WTC11 (cell line): ENCODE data around the gene SEPTIN8. TPM values are rescaled to one million over a fixed set of nuclear protein-coding genes. Genes with fewer than 3 reads are reported as not detected.

Source experiments
- ATAC-seq: fragments of 200-7000 bp; cut with Tn5 transposase; 2 replicates; pipeline ENCODE4 v1.10.0; 2021; ENCODE audit warnings: mild to moderate bottlenecking, moderate library complexity
- CTCF ChIA-PET: fragments of 300-600 bp; sonication (Branson Sonifier 250); formaldehyde crosslinking; loops from one replicate; lab custom pipeline; 2021; ENCODE audit warnings: antibody characterized with exemption; lab: Charles Lee
- POLR2A ChIA-PET: fragments of 350-600 bp; sonication (Branson Sonifier 250); formaldehyde crosslinking; loops from one replicate; lab custom pipeline; 2021; ENCODE audit warnings: antibody characterized with exemption; lab: Charles Lee
- DNase-seq: peaks from one replicate; pipeline ENCODE4 v3.0.0; 2021; ENCODE audit warnings: low spot score
- H3K27ac Mint-ChIP-seq: 2 replicates; pipeline ENCODE4 v1.8.0; 2021; ENCODE audit warnings: mixed read lengths
- H3K27me3 Mint-ChIP-seq: 2 replicates; pipeline ENCODE4 v1.8.0; 2021; ENCODE audit warnings: low read depth, mild to moderate bottlenecking, moderate library complexity, mixed read lengths
- H3K36me3 Mint-ChIP-seq: 2 replicates; pipeline ENCODE4 v1.8.0; 2021; ENCODE audit warnings: mixed read lengths
- H3K4me1 Mint-ChIP-seq: 2 replicates; pipeline ENCODE4 v1.8.0; 2022; ENCODE audit warnings: mixed read lengths
- H3K4me3 Mint-ChIP-seq: 2 replicates; pipeline ENCODE4 v1.8.0; 2021; ENCODE audit warnings: mild to moderate bottlenecking, moderate library complexity, mixed read lengths
- H3K9me3 Mint-ChIP-seq: 2 replicates; pipeline ENCODE4 v1.8.0; 2021; ENCODE audit warnings: mixed read lengths
- CREM ChIP-seq: sonication (generic); formaldehyde crosslinking; IDR thresholded peaks from 2 replicates; pipeline ENCODE4 v1.8.1; 2022; ENCODE audit warnings: mild to moderate bottlenecking, missing genetic modification reagents, moderate library complexity
- FOXK1 ChIP-seq: sonication (generic); formaldehyde crosslinking; IDR thresholded peaks from 2 replicates; pipeline ENCODE4 v1.8.0; 2022; ENCODE audit warnings: mild to moderate bottlenecking, moderate library complexity, missing genetic modification reagents
- IRF2 ChIP-seq: sonication (generic); formaldehyde crosslinking; IDR thresholded peaks from 2 replicates; pipeline ENCODE4 v1.8.0; 2022; ENCODE audit warnings: low read depth, missing genetic modification reagents, borderline replicate concordance
- JUN ChIP-seq: sonication (generic); formaldehyde crosslinking; IDR thresholded peaks from 2 replicates; pipeline ENCODE4 v1.8.0; 2023; ENCODE audit warnings: mild to moderate bottlenecking, missing genetic modification reagents
- NR1H2 ChIP-seq: sonication (generic); formaldehyde crosslinking; IDR thresholded peaks from 2 replicates; pipeline ENCODE4 v1.9.0; 2021; ENCODE audit warnings: mild to moderate bottlenecking, moderate library complexity, missing genetic modification reagents
- ZNF219 ChIP-seq: sonication (generic); formaldehyde crosslinking; IDR thresholded peaks from 2 replicates; pipeline ENCODE4 v1.8.0; 2023; ENCODE audit warnings: missing genetic modification reagents, mild to moderate bottlenecking, borderline replicate concordance
- ZNF263 ChIP-seq: sonication (generic); formaldehyde crosslinking; IDR thresholded peaks from 2 replicates; pipeline ENCODE4 v1.8.1; 2022; ENCODE audit warnings: low read depth, mild to moderate bottlenecking, moderate library complexity, missing genetic modification reagents
- total RNA-seq: library from RNA; stranded (reverse); gene quantifications from 3 replicates; pipeline ENCODE4 v1.2.3, GENCODE V29; 2021
- TF ChIP-seq, protein P1 (sequence below): fragments of 200-600 bp; IDR thresholded peaks from 2 replicates; pipeline ENCODE4 v1.8.0; 2022; ENCODE audit warnings: antibody characterized with exemption
- TF ChIP-seq, protein P2 (sequence below): sonication (generic); formaldehyde crosslinking; IDR thresholded peaks from 2 replicates; pipeline ENCODE4 v1.8.1; 2022; ENCODE audit warnings: mild to moderate bottlenecking, missing genetic modification reagents, moderate library complexity, borderline replicate concordance
- TF ChIP-seq, protein P3 (sequence below): sonication (generic); formaldehyde crosslinking; IDR thresholded peaks from 2 replicates; pipeline ENCODE4 v1.8.1; 2023; ENCODE audit warnings: mild to moderate bottlenecking, missing genetic modification reagents, moderate library complexity
- TF ChIP-seq, protein P4 (sequence below): sonication (generic); formaldehyde crosslinking; IDR thresholded peaks from 2 replicates; pipeline ENCODE4 v1.8.0; 2023; ENCODE audit warnings: missing genetic modification reagents, mild to moderate bottlenecking, borderline replicate concordance
- TF ChIP-seq, protein P5 (sequence below): fragments of 250-450 bp; sonication (Bioruptor Pico); IDR thresholded peaks from 2 replicates; pipeline ENCODE4 v1.9.0; 2021; ENCODE audit warnings: mild to moderate bottlenecking, borderline replicate concordance

Gene SEPTIN8
- total RNA-seq, 1 experiment from 2014 or later, result 35.8 TPM

DNA sequence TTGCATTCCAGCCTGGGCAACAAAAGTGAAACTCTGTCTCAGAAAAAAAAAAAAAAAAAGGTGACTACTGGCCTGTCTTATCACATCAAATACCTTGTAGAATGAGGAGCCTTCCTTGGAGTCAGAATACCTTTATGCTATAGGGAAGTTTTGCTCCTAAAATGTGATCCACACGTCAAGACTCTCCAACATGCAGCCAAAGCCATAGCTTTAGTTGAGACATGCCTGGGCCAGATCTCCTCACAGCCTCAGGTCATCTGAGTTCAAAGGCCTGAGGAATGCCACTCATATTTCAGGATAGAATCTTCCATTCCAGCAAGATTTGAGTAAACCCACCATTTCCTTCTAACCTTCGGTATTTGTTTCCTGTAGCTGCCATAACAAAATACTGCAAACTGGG lies 22.4 kb upstream of the SEPTIN8 start (continued):
- TF ChIP-seq, protein P1, sequence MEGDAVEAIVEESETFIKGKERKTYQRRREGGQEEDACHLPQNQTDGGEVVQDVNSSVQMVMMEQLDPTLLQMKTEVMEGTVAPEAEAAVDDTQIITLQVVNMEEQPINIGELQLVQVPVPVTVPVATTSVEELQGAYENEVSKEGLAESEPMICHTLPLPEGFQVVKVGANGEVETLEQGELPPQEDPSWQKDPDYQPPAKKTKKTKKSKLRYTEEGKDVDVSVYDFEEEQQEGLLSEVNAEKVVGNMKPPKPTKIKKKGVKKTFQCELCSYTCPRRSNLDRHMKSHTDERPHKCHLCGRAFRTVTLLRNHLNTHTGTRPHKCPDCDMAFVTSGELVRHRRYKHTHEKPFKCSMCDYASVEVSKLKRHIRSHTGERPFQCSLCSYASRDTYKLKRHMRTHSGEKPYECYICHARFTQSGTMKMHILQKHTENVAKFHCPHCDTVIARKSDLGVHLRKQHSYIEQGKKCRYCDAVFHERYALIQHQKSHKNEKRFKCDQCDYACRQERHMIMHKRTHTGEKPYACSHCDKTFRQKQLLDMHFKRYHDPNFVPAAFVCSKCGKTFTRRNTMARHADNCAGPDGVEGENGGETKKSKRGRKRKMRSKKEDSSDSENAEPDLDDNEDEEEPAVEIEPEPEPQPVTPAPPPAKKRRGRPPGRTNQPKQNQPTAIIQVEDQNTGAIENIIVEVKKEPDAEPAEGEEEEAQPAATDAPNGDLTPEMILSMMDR, result no peak
- no peak for TF ChIP-seq JUN (CRISPR knock-in tag)
- no peak for TF ChIP-seq FOXK1
- TF ChIP-seq, protein P2, sequence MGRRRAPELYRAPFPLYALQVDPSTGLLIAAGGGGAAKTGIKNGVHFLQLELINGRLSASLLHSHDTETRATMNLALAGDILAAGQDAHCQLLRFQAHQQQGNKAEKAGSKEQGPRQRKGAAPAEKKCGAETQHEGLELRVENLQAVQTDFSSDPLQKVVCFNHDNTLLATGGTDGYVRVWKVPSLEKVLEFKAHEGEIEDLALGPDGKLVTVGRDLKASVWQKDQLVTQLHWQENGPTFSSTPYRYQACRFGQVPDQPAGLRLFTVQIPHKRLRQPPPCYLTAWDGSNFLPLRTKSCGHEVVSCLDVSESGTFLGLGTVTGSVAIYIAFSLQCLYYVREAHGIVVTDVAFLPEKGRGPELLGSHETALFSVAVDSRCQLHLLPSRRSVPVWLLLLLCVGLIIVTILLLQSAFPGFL (CRISPR knock-in tag), result no peak
- no peak for TF ChIP-seq ZNF263
- no peak for TF ChIP-seq NR1H2 (CRISPR knock-in tag)
- TF ChIP-seq, protein P3, sequence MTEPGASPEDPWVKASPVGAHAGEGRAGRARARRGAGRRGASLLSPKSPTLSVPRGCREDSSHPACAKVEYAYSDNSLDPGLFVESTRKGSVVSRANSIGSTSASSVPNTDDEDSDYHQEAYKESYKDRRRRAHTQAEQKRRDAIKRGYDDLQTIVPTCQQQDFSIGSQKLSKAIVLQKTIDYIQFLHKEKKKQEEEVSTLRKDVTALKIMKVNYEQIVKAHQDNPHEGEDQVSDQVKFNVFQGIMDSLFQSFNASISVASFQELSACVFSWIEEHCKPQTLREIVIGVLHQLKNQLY, result no peak
- no peak for TF ChIP-seq CREM (CRISPR knock-in tag)
- TF ChIP-seq IRF2 (CRISPR knock-in tag), result no peak
- TF ChIP-seq, all 79 proteins: peak for 0

DNA sequence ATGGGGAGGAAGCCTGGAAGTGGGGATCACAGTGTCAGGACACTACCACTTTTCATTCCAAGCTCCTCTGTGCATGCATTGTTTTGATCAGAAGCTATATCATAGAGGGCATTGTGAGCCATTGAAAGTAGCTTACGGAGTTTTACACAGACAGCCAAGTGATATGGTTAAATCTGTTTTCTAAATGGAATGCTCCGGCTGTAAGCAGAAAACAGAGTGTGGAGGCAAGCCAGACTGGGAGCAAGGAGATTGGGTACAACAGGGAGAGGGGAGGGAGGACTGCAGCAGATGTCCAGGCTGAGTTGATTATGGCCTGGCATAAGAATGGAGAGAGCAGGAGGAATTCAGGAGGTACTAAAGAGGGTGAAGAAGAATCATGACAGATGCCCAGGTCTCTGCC lies 20.6 kb upstream of the SEPTIN8 start:
- CTCF ChIA-PET, result interaction anchor here (0.6 to 3.0 kb wide), 2 partner anchors 10 to 292 kb away, joined by 3 to 21 read pairs; no protein-coding TSS in a partner anchor
- peaks cover 4% of the 10 kb centered on the region for H3K27me3 Mint-ChIP-seq
- no peak for TF ChIP-seq ZNF219
- TF ChIP-seq, protein P2 (CRISPR knock-in tag), result no peak
- TF ChIP-seq, protein P4, sequence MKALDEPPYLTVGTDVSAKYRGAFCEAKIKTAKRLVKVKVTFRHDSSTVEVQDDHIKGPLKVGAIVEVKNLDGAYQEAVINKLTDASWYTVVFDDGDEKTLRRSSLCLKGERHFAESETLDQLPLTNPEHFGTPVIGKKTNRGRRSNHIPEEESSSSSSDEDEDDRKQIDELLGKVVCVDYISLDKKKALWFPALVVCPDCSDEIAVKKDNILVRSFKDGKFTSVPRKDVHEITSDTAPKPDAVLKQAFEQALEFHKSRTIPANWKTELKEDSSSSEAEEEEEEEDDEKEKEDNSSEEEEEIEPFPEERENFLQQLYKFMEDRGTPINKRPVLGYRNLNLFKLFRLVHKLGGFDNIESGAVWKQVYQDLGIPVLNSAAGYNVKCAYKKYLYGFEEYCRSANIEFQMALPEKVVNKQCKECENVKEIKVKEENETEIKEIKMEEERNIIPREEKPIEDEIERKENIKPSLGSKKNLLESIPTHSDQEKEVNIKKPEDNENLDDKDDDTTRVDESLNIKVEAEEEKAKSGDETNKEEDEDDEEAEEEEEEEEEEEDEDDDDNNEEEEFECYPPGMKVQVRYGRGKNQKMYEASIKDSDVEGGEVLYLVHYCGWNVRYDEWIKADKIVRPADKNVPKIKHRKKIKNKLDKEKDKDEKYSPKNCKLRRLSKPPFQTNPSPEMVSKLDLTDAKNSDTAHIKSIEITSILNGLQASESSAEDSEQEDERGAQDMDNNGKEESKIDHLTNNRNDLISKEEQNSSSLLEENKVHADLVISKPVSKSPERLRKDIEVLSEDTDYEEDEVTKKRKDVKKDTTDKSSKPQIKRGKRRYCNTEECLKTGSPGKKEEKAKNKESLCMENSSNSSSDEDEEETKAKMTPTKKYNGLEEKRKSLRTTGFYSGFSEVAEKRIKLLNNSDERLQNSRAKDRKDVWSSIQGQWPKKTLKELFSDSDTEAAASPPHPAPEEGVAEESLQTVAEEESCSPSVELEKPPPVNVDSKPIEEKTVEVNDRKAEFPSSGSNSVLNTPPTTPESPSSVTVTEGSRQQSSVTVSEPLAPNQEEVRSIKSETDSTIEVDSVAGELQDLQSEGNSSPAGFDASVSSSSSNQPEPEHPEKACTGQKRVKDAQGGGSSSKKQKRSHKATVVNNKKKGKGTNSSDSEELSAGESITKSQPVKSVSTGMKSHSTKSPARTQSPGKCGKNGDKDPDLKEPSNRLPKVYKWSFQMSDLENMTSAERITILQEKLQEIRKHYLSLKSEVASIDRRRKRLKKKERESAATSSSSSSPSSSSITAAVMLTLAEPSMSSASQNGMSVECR (CRISPR knock-in tag), result no peak
- TF ChIP-seq, protein P5, sequence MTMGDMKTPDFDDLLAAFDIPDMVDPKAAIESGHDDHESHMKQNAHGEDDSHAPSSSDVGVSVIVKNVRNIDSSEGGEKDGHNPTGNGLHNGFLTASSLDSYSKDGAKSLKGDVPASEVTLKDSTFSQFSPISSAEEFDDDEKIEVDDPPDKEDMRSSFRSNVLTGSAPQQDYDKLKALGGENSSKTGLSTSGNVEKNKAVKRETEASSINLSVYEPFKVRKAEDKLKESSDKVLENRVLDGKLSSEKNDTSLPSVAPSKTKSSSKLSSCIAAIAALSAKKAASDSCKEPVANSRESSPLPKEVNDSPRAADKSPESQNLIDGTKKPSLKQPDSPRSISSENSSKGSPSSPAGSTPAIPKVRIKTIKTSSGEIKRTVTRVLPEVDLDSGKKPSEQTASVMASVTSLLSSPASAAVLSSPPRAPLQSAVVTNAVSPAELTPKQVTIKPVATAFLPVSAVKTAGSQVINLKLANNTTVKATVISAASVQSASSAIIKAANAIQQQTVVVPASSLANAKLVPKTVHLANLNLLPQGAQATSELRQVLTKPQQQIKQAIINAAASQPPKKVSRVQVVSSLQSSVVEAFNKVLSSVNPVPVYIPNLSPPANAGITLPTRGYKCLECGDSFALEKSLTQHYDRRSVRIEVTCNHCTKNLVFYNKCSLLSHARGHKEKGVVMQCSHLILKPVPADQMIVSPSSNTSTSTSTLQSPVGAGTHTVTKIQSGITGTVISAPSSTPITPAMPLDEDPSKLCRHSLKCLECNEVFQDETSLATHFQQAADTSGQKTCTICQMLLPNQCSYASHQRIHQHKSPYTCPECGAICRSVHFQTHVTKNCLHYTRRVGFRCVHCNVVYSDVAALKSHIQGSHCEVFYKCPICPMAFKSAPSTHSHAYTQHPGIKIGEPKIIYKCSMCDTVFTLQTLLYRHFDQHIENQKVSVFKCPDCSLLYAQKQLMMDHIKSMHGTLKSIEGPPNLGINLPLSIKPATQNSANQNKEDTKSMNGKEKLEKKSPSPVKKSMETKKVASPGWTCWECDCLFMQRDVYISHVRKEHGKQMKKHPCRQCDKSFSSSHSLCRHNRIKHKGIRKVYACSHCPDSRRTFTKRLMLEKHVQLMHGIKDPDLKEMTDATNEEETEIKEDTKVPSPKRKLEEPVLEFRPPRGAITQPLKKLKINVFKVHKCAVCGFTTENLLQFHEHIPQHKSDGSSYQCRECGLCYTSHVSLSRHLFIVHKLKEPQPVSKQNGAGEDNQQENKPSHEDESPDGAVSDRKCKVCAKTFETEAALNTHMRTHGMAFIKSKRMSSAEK (CRISPR knock-in tag), result no peak
- TF ChIP-seq, all 79 proteins: peak for 0
- Mint-ChIP-seq H3K9me3 (no peaks in the 10 kb centered on the region), H3K4me3 (no peak overlapping the region), H3K4me1 (no peaks in the 10 kb centered on the region), H3K27ac (no peak overlapping the region), H3K36me3 (no peaks in the 10 kb centered on the region)
- POLR2A ChIA-PET, result no interaction called here
- ATAC-seq (no peak), DNase-seq (no peak)
